WTC11 (cell line): Measurements from ENCODE around the gene SERPIND1.

Source experiments
- JUN ChIP-seq: sonication (generic); formaldehyde crosslinking; IDR thresholded peaks from 2 replicates; pipeline ENCODE4 v1.8.0; 2023; ENCODE audit warnings: mild to moderate bottlenecking, missing genetic modification reagents
- TP53 ChIP-seq: sonication (generic); formaldehyde crosslinking; IDR thresholded peaks from 2 replicates; pipeline ENCODE4 v1.8.1; 2023; ENCODE audit warnings: mild to moderate bottlenecking, missing genetic modification reagents
- TF ChIP-seq, protein P1 (sequence below): sonication (generic); formaldehyde crosslinking; IDR thresholded peaks from 2 replicates; pipeline ENCODE4 v1.8.0; 2023; ENCODE audit warnings: missing genetic modification reagents

DNA sequence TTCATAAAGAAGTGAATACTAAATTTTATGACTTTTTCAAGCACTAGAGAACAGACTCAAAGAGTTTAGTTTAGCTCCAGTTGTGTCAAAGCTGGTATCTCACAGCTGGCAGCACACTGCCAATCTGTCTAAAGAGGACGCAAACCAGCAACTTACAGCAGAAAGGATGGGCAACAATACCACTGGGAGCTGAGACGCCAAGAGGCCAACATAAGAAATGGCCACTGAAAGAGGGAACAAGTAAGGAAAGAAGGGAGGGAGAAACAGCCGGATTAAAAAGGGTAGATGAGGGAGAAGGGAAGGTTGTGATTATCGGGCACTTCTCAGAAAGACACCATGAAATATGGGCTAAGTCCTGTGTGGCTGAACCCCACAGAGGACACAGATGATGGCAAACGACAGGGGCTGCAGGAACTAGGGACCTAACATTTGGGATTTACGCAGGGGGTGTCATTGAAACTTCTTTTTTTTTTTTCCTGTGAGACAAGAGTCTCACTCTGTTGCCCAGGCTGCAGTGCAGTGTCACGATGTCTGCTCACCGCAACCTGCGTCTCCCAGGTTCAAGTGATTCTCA is 41.7 kb downstream of the SERPIND1 start:
- TF ChIP-seq TP53 (CRISPR knock-in tag) = no peak
- no peak for TF ChIP-seq JUN (CRISPR knock-in tag)
- TF ChIP-seq, protein P1, sequence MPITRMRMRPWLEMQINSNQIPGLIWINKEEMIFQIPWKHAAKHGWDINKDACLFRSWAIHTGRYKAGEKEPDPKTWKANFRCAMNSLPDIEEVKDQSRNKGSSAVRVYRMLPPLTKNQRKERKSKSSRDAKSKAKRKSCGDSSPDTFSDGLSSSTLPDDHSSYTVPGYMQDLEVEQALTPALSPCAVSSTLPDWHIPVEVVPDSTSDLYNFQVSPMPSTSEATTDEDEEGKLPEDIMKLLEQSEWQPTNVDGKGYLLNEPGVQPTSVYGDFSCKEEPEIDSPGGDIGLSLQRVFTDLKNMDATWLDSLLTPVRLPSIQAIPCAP = no peak
